ENCODE measurements around the gene RPUSD3.

Gene RPUSD3

DNA sequence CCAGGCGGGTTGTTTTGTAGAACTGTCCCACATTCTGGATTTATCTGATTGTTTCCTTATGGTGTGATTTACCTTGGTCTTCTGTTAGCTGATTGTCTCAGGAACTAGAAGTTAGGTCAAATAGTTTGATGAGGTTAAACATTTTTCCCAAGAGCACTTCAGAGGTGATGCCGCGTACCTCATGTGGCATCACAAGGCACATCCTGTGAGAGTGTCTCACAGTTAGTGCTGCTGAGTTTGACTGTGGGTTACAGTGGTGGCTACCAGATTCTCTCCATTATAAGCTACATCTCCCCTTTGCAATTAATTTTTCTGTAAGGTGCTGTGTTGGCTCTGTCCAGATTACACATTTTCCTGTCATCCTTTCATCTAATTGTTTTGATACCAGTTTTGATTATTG, 12.6 kb downstream of the RPUSD3 start:
- DNase-seq: no peak

DNA sequence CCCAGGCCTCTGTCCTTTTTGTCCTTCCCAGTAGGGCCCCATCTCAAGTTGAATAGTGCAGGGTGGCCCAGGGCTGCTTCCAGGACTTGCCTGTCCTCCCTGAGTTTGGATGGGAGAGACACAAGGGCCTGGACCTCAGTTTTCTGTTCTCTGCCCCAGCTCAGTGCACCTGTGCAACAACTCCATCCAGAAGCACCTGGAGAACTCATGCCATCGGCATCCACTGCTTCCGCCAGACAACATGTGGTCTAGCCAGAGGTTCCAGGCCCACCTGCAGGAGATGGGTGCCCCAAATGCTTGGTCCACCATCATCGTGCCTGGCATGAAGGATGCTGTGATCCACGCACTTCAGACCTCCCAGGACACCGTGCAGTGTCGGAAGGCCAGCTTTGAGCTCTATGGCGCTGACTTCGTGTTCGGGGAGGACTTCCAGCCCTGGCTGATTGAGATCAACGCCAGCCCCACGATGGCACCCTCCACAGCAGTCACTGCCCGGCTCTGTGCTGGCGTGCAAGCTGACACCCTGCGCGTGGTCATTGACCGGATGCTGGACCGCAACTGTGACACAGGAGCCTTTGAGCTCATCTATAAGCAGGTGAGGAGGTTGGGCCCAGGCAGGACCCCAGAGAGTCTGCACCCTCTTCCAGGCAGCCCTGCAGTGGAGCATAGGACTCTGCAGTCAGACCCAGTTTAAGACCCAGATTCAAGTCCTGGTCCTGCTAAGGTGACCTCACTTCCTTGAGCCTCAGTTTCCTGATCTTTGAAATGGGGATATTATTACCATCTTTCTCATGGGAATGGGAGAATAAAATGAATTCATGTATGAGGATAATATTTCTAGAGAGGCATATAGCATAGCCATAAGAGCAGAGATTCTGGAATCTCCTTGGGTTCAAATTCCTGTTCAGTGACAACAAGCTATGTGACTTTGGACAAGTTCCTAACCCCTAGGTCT, 14.7 kb downstream of the RPUSD3 start:
- DNase-seq: no peak

DNA sequence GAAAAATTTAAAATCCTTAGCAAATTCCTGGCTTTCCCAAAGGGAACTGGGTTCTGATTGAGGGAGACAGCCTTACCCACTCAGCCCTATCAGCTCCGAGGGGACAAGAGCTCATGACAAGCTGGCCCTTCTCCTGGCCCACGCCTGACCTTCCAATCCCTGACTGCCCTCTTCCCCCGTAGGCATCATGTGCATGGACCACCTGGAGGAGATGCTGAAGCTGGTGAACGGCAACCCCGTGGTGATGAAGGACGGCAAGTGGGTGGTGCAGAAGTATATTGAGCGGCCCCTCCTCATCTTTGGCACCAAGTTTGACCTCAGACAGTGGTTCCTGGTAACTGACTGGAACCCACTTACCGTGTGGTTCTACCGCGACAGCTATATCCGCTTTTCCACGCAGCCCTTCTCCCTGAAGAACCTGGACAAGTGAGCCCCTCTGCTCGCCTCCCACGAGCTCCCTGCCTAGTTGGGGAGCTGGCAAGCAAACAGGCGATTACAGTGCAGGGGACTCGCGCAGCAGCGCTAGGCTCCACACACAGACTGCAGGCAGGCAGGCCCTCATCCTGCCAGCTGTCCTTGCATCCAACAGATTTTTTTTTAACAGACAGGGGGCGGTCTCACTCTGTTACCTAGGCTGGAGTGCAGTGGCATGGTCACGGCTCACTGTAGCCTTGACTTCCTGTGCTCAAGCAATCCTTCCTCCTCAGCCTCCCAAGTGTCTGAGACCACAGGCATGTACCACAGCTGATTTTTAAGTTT, 16.8 kb downstream of the RPUSD3 start:
- no peak for DNase-seq

DNA sequence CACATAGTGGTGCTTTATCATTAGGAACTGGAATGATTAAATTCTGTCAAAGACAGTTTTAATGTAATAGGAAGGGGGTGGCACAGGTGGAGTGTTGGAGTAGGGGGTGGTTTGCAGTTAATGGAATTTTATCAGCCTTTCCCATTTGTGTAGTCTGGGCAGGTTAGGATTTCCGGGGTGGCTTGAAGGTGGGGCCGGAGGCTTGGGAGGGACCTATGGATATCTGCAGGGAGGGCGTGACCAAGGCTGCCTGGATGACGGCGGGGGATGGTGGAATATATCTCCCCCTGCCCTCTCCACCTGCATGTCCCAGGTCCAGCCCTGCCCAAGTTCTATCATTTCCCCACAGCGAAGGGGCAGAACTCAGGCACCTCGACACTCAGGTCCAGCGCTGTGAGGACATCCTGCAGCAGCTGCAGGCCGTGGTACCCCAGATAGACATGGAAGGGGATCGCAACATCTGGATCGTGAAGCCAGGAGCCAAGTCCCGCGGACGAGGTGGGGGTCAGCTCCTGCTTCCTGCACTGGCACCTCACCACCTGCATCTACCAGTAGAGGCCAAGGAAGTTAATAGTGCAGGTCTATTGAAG, 18.3 kb downstream of the RPUSD3 start:
- DNase-seq: no peak

DNA sequence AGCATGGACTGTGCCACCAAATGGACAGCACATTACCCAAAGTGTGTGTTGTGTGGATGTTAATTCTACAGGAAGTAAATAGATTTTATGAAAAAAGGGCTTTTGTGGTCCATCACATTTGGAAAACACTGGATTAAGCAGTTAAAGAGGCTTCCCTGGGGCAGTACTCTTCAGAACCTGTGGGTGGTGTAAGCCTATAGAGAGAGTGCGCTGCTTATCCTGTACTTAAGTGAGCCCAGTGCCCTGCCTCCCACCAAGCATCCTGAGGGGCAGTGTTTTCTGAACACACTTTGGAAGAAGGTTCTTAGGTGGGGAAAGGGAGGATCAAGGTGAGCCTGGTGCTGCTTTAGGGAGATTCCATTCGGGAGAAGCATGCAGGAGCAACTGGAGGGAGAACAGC, 22.9 kb downstream of the RPUSD3 start:
- DNase-seq: no peak

DNA sequence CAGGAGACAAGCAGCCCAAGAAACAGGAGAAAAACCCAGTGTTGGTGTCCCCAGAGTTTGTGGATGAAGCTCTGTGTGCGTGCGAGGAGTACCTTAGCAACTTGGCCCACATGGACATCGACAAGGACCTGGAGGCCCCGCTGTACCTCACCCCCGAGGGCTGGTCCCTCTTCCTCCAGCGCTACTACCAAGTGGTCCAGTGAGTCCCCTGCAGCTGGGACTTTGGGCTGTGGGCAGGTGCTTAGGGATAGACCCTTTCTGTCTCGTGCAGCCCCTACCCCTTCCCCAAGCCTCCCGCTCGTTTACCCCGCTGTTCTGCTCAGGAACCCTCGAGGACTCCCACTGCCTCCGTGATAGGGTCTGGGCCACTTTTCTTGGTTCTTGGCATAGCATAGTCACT, 23.3 kb downstream of the RPUSD3 start:
- DNase-seq: no peak

DNA sequence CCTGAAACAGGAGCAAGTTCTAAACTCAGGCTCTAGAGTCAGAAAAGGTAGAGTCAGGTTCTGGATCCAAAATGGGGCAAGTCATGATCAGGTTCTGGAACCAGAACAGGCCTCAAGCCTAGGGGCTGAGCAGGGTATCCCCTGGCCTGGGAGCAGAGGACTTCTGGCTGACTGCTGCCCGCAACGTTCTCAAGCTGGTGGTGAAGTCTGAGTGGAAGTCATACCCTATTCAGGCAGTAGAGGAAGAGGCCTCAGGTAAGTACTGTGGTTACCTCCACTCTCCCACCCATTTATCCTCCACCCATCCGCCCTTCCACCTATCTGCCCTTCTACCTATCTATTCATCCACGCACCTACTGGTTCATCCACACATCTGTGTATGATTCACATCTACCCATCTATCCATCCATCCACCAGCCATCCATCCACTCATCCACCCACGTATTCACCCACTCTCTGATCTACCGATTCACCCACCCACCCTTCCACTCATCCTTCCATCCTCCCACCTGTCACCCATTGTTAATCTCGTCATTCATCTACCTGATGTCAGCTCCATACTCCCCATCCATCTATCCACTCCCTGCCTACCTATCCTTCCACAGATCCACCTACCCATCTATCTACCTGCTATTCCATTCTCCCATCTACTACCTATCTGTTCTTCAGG, 25.0 kb downstream of the RPUSD3 start:
- no peak for DNase-seq

DNA sequence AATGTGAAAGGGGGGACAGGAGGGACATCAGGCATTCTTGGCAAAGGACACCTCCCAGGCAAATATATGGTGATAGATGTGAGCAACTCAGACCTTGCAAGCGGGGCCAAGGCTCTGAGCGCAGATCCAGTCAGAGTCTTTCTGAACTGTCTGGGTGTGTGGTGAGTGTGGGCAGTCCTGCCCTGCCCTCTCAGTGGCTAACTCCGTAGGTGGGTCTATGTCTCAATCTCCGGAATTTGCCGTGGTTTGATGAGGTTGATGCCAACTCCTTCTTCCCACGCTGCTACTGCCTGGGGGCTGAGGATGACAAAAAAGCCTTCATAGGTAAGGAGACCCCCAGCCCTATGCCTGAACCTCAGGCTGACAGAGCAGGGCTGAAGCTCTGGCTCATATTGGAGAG, 26.4 kb downstream of the RPUSD3 start:
- DNase-seq: no peak

DNA sequence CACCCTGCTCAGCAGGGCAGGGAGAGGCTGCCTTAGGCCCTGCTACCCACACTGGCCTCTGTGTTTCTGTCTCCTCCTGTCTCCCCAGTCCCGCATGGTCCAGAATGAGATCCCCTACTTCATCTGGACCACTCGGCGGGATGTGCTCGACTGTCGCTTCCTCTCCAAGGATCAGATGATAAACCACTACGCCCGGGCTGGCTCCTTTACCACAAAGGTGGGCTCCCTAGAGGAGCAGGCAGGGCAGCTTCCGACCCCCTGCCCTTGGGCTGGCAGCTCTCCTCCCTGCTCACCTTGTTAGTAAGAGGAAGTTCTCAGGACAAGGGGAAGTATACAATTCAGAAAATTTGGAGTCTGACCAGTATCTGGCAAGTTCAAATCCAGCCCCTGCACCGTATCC, 27.8 kb downstream of the RPUSD3 start:
- DNase-seq: no peak

DNA sequence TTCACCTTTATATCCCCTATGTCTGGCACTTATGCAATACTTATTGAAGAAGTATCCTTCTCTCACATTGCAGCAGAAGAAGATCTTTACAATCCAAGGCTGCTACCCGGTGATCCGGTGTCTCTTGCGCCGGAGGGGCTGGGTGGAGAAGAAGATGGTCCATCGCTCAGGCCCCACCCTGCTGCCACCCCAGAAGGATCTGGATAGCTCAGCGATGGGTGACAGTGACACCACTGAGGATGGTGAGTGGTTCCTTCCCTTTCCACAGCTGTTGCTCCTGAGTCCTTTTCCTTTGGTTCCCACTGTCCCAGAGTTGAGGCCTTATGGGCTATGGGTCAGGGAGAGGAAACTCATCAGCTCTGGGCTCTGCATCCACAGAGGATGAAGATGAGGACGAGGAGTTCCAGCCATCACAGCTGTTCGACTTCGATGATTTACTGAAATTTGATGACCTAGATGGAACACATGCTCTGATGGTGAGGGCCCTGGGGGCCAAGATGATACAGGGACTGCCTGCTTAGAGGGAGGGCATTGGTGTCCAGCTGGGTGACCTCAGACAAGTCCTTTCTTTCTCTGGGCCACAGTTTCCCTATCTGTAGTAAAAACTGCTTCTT, 30.8 kb downstream of the RPUSD3 start:
- no peak for DNase-seq

DNA sequence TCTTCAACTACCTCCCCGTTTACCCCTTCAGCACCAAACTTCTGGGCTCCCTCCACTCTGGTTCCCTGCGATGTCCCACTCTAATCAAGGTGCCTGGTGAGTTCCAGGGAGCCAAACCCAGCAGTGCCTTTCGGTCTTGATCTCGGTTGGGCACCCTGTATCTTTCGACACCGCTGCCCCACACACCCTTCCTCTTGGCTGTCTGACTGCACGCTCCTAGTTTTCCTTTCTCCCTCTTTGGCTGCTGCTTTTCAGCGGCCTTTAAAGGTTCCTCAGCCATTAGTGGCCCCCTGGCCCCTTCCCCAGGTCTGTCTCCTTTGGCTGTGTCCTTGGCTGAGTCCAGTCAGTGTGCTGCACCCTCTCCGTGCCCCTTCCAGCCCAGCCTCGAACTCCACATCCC, 33.0 kb downstream of the RPUSD3 start:
- no peak for DNase-seq

DNA sequence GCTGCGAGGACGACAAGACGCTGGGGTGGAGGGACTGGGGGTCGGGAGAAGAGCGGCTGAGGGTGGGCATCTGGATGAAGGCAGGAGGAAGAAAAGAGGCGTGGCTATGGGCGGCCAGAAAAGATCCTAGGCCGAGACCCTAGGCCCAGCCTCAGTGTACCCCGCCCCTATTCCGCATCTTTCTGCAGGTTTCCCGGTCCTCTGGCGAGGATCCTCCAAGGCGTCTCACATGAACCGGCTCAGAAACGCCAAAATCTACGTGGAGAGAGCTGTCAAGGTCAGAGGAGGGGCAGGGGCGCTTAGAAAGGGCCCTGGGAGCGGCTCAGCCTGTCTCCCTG, 33.4 kb downstream of the RPUSD3 start:
- no peak for DNase-seq

DNA sequence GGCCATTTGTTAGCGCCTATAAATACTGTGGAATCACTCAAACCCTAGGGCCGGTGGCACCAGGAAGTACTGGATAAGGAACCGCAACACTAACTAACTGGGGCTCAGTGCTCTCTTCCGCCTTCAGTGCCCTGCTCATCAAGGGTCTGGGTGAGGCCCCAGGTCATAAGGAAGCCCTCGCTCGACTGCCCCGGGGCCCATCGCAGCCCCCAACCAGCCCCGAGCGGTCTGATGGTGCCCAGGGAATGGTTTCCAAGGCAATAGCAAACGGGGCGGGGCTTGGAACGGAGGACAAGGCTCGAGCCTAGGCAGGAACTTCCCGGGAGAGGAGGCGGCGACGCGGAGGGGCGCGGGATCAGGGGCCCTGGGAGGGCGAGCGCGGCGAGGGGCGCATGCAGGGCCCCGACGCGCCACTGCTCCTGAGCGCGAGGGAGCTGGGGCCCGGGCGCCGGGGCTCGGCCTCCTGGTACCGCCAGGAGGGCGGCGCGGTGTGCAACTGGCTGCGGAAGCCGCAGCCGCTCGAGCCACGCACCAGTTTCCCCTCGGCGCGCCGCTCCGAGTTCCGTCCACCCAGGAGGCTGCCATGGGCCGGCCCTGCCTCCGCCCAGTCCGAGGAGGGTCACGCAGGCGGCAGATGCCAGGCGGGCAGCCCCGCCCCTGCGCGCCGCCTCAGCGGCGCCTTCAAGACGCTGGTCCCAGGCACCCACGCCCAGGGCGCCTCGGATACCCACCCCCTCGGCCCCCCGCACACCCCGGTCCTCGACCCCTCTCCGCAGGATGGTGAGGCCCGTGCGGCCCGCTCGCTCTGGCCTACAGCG, 34.0 kb downstream of the RPUSD3 start, which contains the start of gene TTLL3:
TSS of gene TTLL3 (plus strand) at position 648 of the 818 bp plus-strand sequence. CDS start 400 bp downstream, outside the sequence.
- DNase-seq: peak; percentile 19 to 63

DNA sequence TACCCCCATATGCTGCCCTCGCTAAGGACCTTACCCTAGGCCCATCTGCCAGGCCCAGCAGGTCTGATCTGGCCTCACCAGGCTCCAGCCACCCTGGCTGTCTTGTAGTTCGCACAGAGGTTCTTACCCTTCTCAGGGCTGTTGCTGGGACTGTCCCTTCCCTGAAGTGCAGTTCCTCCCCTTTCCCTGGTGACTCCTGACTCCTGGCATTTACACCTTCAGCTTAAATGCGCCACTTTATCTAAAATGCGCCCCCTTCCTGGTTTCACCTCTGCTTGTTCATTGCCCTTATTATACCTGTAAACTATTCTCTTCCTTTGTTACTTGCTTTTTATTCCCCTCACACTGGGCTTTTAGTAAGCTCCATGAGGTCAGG, 34.6 kb downstream of the RPUSD3 start:
- DNase-seq: no peak

DNA sequence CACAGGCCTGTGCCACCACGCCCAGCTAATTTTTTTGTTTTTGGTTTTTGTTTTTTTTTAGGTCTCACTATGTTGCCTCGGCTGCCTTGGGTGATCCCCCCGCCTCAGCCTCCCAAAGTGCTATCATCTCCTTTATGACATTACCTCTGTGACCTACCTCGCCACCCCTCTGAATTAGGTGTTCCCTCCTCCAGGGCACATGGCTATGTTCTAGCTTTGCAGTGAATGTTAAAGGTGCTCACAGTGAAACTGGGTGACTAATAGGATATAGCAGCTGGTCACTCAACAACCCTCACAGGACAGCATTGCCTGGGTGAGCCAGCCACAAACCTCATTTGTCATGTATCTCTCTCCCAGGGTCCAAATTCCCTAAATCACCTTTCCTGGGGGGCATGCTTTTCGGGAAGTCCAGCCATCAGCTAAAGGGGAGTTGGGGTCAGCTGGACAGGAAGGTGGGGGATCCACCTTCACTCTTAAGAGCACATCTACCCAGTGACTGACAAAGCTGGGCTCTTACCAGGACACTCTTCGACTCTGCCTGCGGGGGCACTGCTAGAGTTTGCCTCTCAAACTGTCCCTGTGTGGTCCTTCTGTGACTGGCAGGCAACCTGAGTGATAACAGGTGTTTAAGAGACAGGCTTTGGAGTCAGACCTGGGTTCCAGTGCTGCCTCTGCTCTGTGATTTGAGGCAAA, 35.3 kb downstream of the RPUSD3 start:
- DNase-seq: no peak

DNA sequence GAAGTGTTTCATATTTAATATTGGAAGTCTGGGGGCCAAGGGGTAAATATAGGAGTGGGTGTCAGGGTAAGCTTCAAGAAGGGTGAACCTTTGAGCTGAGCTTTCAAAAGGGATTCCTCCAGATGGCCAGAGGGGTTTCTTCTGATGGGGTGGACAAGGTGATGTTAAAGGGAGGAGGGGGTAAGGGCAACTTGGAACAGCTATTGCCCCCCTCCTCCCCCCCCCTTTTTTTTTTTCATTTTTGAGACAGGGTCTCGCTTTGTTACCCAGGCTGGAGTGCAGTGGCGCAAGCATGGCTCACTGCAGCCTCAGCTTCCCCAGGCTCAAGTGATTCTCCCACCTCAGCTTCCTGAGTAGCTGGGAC, 35.8 kb downstream of the RPUSD3 start:
- DNase-seq: no peak

DNA sequence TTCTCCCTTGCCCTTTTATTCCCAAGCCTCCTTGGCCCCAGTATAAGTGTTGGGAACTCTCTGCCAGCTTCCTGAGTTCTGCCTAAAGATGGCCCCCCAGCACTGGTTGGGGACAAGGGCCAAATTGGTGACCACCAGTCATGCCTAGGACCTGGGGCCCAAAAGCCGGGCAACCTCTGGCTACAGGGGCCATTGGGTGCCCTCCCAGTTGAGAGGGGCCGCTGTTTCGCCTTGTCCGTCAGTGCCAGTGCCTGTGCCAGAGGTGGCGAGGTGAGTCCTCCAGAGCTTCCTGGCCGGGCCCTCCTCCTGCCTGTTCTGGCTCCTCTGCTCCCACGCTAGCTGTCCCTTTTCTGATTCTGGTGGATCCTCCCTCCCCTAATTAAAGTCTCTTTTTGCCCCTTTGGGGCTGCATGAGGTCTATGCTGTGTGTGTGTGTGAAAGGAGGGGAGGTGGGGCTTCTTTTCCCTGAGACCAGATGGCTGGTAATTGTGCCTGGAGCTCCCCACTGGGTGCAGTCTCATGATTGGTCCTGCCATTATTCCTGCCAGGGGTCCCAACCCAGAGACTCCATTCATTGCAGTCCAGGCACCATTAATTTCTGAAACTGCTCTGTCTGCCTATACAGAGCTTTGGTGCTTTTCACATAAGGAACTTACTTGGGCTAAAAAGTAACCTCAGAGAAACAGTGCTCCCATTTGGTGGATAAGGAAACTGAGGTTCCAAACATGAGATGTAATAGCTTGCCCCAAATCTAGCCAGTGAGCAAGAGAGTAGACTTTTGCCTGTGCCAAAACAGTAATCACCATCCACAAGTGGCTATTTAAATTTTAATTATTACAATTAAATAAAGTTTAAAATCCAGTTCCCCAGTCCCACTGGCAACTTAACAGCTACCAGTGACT, 36.9 kb downstream of the RPUSD3 start:
- no peak for DNase-seq

DNA sequence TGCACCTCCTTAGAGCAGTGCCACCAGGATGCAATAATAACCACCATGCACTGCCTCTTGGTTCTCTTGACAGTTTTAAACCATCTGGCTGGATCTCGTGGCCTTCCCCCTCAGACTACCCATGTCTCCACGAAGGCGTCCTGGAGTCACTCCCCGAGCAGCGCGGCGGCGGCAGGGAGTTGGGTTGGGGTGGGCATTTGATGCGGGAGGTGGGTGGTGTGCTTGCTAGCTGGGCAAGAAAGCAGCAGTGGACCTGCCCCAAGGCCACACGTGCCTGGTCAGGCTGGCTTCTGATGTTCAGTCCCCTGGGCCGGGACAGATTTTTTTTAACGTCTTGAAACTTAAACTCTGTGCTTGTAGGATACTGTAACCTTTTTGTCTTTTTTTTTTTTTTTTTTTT, 37.7 kb downstream of the RPUSD3 start:
- DNase-seq: no peak

DNA sequence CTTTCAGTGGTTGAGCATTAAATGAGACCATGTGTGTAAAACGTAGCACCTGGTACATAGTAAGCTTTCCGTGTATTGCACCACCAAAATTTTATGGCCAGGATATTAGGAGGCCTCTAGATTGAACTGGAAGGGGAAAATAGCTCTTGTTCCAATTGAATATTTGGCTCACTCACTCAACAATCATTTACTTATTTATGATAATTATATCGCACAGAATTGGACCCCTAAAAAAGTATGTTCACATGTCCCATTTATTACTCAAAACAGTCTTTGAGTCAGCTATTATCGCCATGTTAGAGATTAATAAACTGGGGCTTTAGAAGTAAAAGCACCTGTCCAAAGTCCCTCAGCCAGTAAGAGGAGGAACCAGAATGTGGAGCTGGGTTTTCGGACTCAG, 38.8 kb downstream of the RPUSD3 start:
- DNase-seq: no peak

DNA sequence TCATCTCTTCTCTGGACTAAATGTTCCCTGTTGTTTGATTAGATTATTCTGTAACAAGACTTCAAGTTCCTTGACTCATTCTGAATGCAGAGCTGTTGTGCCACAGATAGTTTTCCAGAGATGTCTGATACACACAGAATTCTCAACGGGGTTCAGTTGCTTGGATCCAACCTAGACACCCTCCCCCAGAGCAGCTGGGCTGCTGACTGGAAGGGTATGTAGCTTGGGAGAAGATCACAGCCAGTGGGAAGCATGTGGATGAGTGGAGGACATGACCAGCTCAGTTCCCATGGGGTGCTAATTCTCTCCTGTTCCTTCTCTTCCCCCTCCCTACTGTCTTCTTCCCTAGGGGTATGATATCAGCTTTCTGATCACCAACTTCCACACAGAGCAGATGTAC, 40.3 kb downstream of the RPUSD3 start:
- DNase-seq: no peak

Data from hippocampal formation (tissue), 2 donors.